Measurements from ENCODE around the gene INSL3.

- TF ChIP-seq EZH2 (IDR thresholded peaks at IDR 0.05; ENCODE audit: low read length, missing control alignments) (no peak), CTCF (conservative IDR thresholded peaks at IDR 0.05 in 1 of 2, IDR thresholded peaks at IDR 0.05 in 1 of 2; ENCODE audit: low read depth in 1 of 2, low read length in 2 of 2) (no peak)
These were observed 20.7 kb upstream of the INSL3 start for GRCh38 chr19:17841810-17842662.
